NCI-H82 (cell line): ENCODE measurements around the gene GALNT4.

ENCODE experiments used
- DNase-seq: peaks from one replicate; lab custom pipeline; 2025; lab: John Stamatoyannopoulos, UW

The GALNT4 gene

GRCh38 chr12:89529738-89530137 is 5.1 kb upstream of the GALNT4 start:
- DNase-seq = peak; percentile 62

- DNase-seq = no peak
Observed at GRCh38 chr12:89528434-89528833, 3.8 kb upstream of the GALNT4 start.

GRCh38 chr12:89525824-89526770 is 1.5 kb upstream of the GALNT4 start, which contains the start of gene POC1B:
POC1B (minus strand) TSS chr12:89526047; CDS start chr12:89525895, 152 bp downstream.
- DNase-seq = peak; percentile 96

- DNase-seq = peak; percentile 62
Observed at GRCh38 chr12:89525305-89525823, 768 bp upstream of the GALNT4 start.

GRCh38 chr12:89523843-89524540 is 604 bp downstream of the GALNT4 start:
- no peak for DNase-seq

GRCh38 chr12:89523393-89523792 is 1.2 kb downstream of the GALNT4 start:
- DNase-seq = no peak

GRCh38 chr12:89521364-89522223 is 3.0 kb downstream of the GALNT4 start:
- DNase-seq = no peak

- DNase-seq = no peak
Observed at GRCh38 chr12:89517720-89518119, 6.9 kb downstream of the GALNT4 start.

- no peak for DNase-seq
Observed at GRCh38 chr12:89516633-89517032, 8.0 kb downstream of the GALNT4 start.

- DNase-seq = no peak
Observed at GRCh38 chr12:89514751-89515150, 9.8 kb downstream of the GALNT4 start.

GRCh38 chr12:89513544-89513943 is 11.1 kb downstream of the GALNT4 start:
- no peak for DNase-seq

GRCh38 chr12:89507015-89507824 is 17.4 kb downstream of the GALNT4 start:
- no peak for DNase-seq

- DNase-seq = no peak
Observed at GRCh38 chr12:89506050-89506449, 18.5 kb downstream of the GALNT4 start.

- no peak for DNase-seq
Observed at GRCh38 chr12:89504560-89505346, 19.8 kb downstream of the GALNT4 start.

- DNase-seq = no peak
Observed at GRCh38 chr12:89501793-89502192, 22.8 kb downstream of the GALNT4 start.

- DNase-seq = no peak
Observed at GRCh38 chr12:89499857-89500256, 24.7 kb downstream of the GALNT4 start.

GRCh38 chr12:89497467-89497866 is 27.1 kb downstream of the GALNT4 start:
- no peak for DNase-seq

GRCh38 chr12:89497005-89497404 is 27.6 kb downstream of the GALNT4 start:
- DNase-seq = no peak

GRCh38 chr12:89494411-89495231 is 30.0 kb downstream of the GALNT4 start:
- no peak for DNase-seq
